Measurements from ENCODE around the gene EPAS1.

The EPAS1 gene

DNA sequence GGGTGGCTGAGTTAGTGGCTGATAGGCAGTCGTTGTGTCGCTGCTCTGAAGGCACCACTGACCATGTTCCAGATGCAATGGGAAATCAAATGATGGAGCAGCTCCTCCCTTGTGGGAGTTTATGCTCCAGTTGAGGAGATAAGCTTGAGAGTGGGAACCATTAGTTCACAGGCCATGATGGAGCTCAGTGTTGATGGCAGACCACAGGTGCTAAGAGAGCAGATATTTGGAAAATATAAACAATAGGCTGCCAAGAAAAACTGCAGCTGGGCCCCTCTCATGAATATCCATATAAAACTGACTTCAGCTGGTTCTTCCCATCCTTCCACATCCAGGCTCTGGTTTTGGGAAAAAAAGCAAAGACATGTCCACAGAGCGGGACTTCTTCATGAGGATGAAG is 63.1 kb downstream of the EPAS1 start:
- Histone ChIP-seq H3K9ac (ENCODE audit: insufficient read length, low read depth) (no peak overlapping the region), H3K4me1 (ENCODE audit: insufficient read depth, insufficient read length) (no peaks in the 10 kb centered on the region), H3K27me3 (ENCODE audit: insufficient read depth, insufficient read length) (no peaks in the 10 kb centered on the region), H3K4me3 (ENCODE audit: insufficient read length, low read depth) (no peak overlapping the region), H3K36me3 (ENCODE audit: insufficient read depth, insufficient read length, low read length) (peaks cover 4% of the 10 kb centered on the region), H3K9me3 (ENCODE audit: insufficient read depth, low read length) (no peaks in the 10 kb centered on the region)
- no peak for TF ChIP-seq SUZ12 (IDR thresholded peaks at IDR 0.05; ENCODE audit: extremely low read depth, insufficient read depth, insufficient read length)
- TF ChIP-seq ZNF274 (IDR thresholded peaks at IDR 0.05; ENCODE audit: low read depth, low read length): no peak
- TF ChIP-seq YY1 (IDR thresholded peaks at IDR 0.05; ENCODE audit: insufficient read depth, insufficient read length): no peak
- DNase-seq (ENCODE audit: low read depth, low spot score): no peak

DNA sequence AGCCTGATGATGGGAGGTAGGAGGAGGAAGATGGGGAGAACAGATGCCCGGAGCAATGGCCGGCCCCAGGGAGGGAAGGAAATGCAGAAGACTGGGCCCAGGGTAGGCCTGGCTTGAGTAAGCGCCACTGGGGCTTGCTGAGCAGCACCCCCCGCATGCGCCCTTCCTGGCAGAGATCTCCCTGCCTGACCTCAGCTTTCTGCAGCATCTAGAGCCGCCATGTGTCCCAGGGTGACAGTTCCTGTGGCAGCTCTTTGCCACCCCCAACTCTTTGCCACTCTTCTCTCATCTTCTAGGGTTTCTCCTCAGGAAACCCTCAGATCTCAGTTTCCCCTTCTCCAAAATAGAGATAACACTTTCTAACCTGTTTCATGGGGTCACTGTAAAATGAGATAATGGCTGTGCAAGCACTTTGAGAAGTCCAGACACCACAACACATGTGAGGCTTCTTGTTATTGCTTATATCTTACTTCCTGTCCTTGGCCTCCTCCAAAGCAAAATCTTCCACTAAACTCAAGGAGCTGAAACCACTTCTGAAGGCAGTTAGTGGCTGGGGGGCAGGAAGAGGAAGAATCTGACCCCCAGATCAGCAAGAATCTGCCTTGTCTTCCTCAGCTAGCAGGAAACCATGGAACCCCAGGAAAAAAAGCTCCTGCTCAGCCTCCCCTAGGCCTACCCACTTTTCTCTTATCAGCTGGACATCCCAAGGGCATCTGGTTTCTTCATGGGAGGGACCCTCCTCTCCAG is 64.9 kb downstream of the EPAS1 start:
- TF ChIP-seq SUZ12 (IDR thresholded peaks at IDR 0.05; ENCODE audit: extremely low read depth, insufficient read depth, insufficient read length): no peak
- TF ChIP-seq ZNF274 (IDR thresholded peaks at IDR 0.05; ENCODE audit: low read depth, low read length): no peak
- TF ChIP-seq YY1 (IDR thresholded peaks at IDR 0.05; ENCODE audit: insufficient read depth, insufficient read length): no peak
- no peak for DNase-seq (ENCODE audit: low read depth, low spot score)
- H3K36me3 ChIP-seq (ENCODE audit: insufficient read depth, insufficient read length, low read length): peaks cover 4% of the 10 kb centered on the region
- no peaks in the 10 kb centered on the region for H3K4me1 ChIP-seq (ENCODE audit: insufficient read depth, insufficient read length)
- H3K4me3 ChIP-seq (ENCODE audit: insufficient read length, low read depth): no peak overlapping the region
- no peak overlapping the region for H3K9ac ChIP-seq (ENCODE audit: insufficient read length, low read depth)
- no peaks in the 10 kb centered on the region for H3K9me3 ChIP-seq (ENCODE audit: insufficient read depth, low read length)
- no peaks in the 10 kb centered on the region for H3K27me3 ChIP-seq (ENCODE audit: insufficient read depth, insufficient read length)

DNA sequence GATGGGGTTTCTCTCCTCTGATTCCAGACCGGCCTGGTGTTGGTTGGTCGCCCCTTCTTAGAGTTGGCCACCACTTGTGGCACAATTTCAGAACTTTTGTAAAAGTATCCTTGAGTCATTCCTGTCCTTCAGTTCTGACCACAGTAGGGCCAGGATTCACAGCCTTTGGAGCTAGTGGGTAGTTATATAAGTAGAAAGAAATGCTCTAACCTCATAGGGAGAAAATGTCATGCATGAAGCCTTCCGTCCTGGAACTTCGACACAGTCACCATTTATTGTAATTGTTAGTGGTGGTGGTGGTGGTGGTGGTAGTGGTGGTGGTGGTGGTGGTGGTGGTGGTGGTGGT is 65.4 kb downstream of the EPAS1 start:
- H3K4me3 ChIP-seq (ENCODE audit: insufficient read length, low read depth): no peak overlapping the region
- no peak for DNase-seq (ENCODE audit: low read depth, low spot score)
- no peaks in the 10 kb centered on the region for H3K27me3 ChIP-seq (ENCODE audit: insufficient read depth, insufficient read length)
- H3K4me1 ChIP-seq (ENCODE audit: insufficient read depth, insufficient read length): no peaks in the 10 kb centered on the region
- peaks cover 4% of the 10 kb centered on the region for H3K36me3 ChIP-seq (ENCODE audit: insufficient read depth, insufficient read length, low read length)
- no peak overlapping the region for H3K9ac ChIP-seq (ENCODE audit: insufficient read length, low read depth)
- no peaks in the 10 kb centered on the region for H3K9me3 ChIP-seq (ENCODE audit: insufficient read depth, low read length)
- TF ChIP-seq YY1 (IDR thresholded peaks at IDR 0.05; ENCODE audit: insufficient read depth, insufficient read length) (no peak), SUZ12 (IDR thresholded peaks at IDR 0.05; ENCODE audit: extremely low read depth, insufficient read depth, insufficient read length) (no peak), ZNF274 (IDR thresholded peaks at IDR 0.05; ENCODE audit: low read depth, low read length) (no peak)

DNA sequence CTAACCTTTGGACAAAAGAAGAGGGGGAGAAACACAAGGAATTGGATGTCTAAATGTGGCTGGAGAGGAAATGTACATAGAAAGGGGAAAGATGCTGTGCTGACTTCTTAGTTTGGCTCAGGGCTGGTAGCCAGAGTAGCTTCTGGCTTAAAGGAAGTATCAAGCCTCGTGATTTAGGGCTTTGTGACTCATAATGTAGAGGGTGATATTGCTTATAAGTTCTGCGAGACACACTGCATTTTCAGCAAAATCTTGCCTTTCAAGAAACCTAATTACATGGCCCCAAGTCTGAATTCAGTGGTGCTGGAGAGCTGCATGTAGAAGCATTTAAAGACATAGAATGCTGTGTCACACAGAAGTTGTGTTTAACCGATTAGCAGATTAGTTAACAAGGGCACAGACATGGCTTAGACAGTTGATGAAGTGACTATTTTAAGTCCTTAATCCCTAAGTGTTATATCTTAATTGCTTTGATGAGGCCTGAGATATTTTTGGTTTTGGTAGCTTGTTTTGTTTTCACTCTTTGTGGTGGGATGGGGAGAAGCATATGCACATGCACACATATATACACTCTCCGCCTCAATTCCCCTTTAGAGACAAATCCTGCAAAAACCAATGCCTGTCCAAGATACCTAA is 66.4 kb downstream of the EPAS1 start:
- Histone ChIP-seq H3K27me3 (ENCODE audit: insufficient read depth, insufficient read length) (no peaks in the 10 kb centered on the region), H3K9me3 (ENCODE audit: insufficient read depth, low read length) (no peaks in the 10 kb centered on the region), H3K4me1 (ENCODE audit: insufficient read depth, insufficient read length) (no peaks in the 10 kb centered on the region), H3K9ac (ENCODE audit: insufficient read length, low read depth) (no peak overlapping the region), H3K4me3 (ENCODE audit: insufficient read length, low read depth) (no peak overlapping the region), H3K36me3 (ENCODE audit: insufficient read depth, insufficient read length, low read length) (peaks cover 4% of the 10 kb centered on the region)
- DNase-seq (ENCODE audit: low read depth, low spot score): no peak
- TF ChIP-seq SUZ12 (IDR thresholded peaks at IDR 0.05; ENCODE audit: extremely low read depth, insufficient read depth, insufficient read length) (no peak), ZNF274 (IDR thresholded peaks at IDR 0.05; ENCODE audit: low read depth, low read length) (no peak), YY1 (IDR thresholded peaks at IDR 0.05; ENCODE audit: insufficient read depth, insufficient read length) (no peak)

DNA sequence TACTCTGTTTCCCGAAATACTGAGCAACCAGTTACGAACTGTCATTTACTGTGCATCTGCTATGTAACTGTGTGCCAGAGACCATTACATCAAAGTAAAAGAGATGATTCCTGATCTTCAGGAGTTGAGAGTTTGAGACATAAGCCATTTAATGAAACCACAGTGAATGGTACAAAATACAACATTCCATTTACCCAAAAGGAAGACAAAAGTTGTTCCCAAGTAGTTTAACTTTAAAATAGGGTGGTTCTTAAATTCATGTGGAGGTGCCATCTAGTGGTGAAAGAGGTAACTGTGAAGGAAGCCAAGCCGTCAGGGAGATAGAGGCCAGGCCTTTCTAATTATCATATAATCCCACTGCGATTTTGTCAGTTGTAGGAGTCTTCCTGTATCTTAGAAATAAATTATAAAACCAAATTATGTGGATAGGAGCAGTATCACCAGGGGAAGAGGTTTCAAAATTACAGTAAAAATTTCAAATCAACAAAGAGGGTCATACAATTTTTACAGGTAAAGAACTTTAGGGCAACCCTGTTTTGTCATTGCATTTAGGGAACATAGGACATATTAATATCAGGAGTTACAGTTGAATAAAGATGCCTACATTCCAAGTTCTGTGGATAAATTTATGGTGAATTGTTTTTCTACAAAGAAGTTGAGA is 67.7 kb downstream of the EPAS1 start:
- Histone ChIP-seq H3K9ac (ENCODE audit: insufficient read length, low read depth) (no peak overlapping the region), H3K27me3 (ENCODE audit: insufficient read depth, insufficient read length) (no peaks in the 10 kb centered on the region), H3K9me3 (ENCODE audit: insufficient read depth, low read length) (no peaks in the 10 kb centered on the region), H3K36me3 (ENCODE audit: insufficient read depth, insufficient read length, low read length) (peaks cover 4% of the 10 kb centered on the region), H3K4me3 (ENCODE audit: insufficient read length, low read depth) (no peak overlapping the region), H3K4me1 (ENCODE audit: insufficient read depth, insufficient read length) (no peaks in the 10 kb centered on the region)
- DNase-seq (ENCODE audit: low read depth, low spot score): peak; percentile 44
- no peak for TF ChIP-seq ZNF274 (IDR thresholded peaks at IDR 0.05; ENCODE audit: low read depth, low read length)
- TF ChIP-seq SUZ12 (IDR thresholded peaks at IDR 0.05; ENCODE audit: extremely low read depth, insufficient read depth, insufficient read length): no peak
- TF ChIP-seq YY1 (IDR thresholded peaks at IDR 0.05; ENCODE audit: insufficient read depth, insufficient read length): no peak

DNA sequence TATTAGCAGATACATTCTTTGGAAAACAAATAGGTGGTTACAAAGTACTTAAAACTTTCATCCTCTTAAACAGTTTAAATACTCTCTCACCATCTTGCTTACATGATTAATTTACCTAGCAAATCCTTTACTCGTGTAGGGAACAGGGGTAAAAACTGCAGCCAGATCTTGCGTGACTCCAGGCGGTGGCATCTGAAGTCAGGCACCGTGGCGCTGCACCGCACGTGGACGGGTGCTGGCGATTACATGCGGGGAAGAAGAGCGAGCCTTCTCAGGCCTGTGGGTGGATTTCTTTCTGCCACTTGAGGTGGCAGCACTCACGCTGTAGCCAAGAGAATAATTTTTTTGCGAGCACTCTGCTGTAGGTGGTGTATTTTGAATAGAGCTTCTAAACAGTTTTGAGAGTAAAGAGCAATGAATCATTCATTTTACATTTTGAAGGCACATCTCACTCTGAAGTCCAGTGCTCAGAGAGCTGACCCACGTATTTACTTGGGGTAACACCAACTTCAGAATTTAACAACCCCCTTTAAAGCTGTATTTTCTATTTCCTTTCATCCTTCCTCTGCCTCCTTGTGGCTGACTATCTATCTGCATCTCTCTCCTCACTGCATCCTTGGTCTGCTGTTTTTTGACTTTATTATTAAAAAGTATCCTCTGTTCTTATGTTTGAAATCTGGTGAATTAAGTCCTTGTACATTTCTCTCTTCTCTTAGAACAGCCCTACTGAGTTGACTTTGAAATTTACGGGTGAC is 68.9 kb downstream of the EPAS1 start:
- no peak for DNase-seq (ENCODE audit: low read depth, low spot score)
- no peak overlapping the region for H3K4me3 ChIP-seq (ENCODE audit: insufficient read length, low read depth)
- no peaks in the 10 kb centered on the region for H3K27me3 ChIP-seq (ENCODE audit: insufficient read depth, insufficient read length)
- no peak for TF ChIP-seq SUZ12 (IDR thresholded peaks at IDR 0.05; ENCODE audit: extremely low read depth, insufficient read depth, insufficient read length)
- no peak for TF ChIP-seq YY1 (IDR thresholded peaks at IDR 0.05; ENCODE audit: insufficient read depth, insufficient read length)
- TF ChIP-seq ZNF274 (IDR thresholded peaks at IDR 0.05; ENCODE audit: low read depth, low read length): no peak
- no peaks in the 10 kb centered on the region for H3K9me3 ChIP-seq (ENCODE audit: insufficient read depth, low read length)
- no peak overlapping the region for H3K9ac ChIP-seq (ENCODE audit: insufficient read length, low read depth)
- no peaks in the 10 kb centered on the region for H3K4me1 ChIP-seq (ENCODE audit: insufficient read depth, insufficient read length)
- no peaks in the 10 kb centered on the region for H3K36me3 ChIP-seq (ENCODE audit: insufficient read depth, insufficient read length, low read length)
